Panc1 (cell line): Measurements from ENCODE around the gene PAK4. TPM values are rescaled to one million over a fixed set of nuclear protein-coding genes. Genes with fewer than 3 reads are reported as not detected.

Experiments
- ATAC-seq: fragments of 200-7000 bp; cut with Tn5 transposase; 2 replicates; pipeline ENCODE4 v1.9.1; 2020; ENCODE audit warnings: mild to moderate bottlenecking, moderate library complexity
- BruUV-seq: library from RNA; stranded (reverse); fragments of 400-500 nt; replicated peaks from 2 replicates; lab custom pipeline; 2021; lab: Mats Ljungman, UMichigan
- CTCF ChIA-PET: fragments of 300-600 bp; sonication (Branson Sonifier 250); formaldehyde crosslinking; loops from one replicate; lab custom pipeline; 2022; ENCODE audit warnings: antibody characterized with exemption; lab: Charles Lee
- POLR2A ChIA-PET: fragments of 300-600 bp; sonication (Branson Sonifier 250); formaldehyde crosslinking; loops from one replicate; lab custom pipeline; 2022; ENCODE audit warnings: antibody characterized with exemption; lab: Charles Lee
- DNase-seq: peaks from one replicate; pipeline ENCODE4 v3.0.0-alpha.2; 2010; ENCODE audit warnings: low read depth, low spot score
- H3K27ac ChIP-seq: 2 replicates; pipeline ENCODE4 v1.5.1; 2011; ENCODE audit warnings: mild to moderate bottlenecking, low read length, inconsistent platforms
- H3K27me3 ChIP-seq: fragments of 200-500 bp; sonication (Bioruptor generic); 2 replicates; pipeline ENCODE4 v1.6.0; 2014; ENCODE audit warnings: low read length, inconsistent platforms; ENCODE audit not compliant: control insufficient read depth, insufficient read depth
- H3K36me3 ChIP-seq: fragments of 200-500 bp; sonication (Bioruptor generic); 2 replicates; pipeline ENCODE4 v1.5.1; 2014; ENCODE audit warnings: inconsistent platforms, mild to moderate bottlenecking, low read length, moderate library complexity; ENCODE audit not compliant: control insufficient read depth, insufficient read depth
- H3K4me1 ChIP-seq: 2 replicates; pipeline ENCODE4 v1.5.1; 2011; ENCODE audit warnings: inconsistent platforms, mild to moderate bottlenecking, low read length, moderate library complexity; ENCODE audit not compliant: control insufficient read depth, insufficient read depth
- H3K4me3 ChIP-seq, 2 experiments: 2 replicates each; pipeline ENCODE4 v1.5.1; 2011 to 2012; ENCODE audit warnings: low read depth in 2 of 2, low read length in 2 of 2, mild to moderate bottlenecking in 2 of 2, inconsistent platforms in 1 of 2, moderate library complexity in 1 of 2
- H3K9me3 ChIP-seq: fragments of 200-500 bp; sonication (Bioruptor generic); 2 replicates; pipeline ENCODE4 v1.5.1; 2014; ENCODE audit warnings: low read depth, mild to moderate bottlenecking, inconsistent platforms, low read length, moderate library complexity; ENCODE audit not compliant: control insufficient read depth, insufficient read depth
- POLR2AphosphoS5 ChIP-seq: IDR thresholded peaks from 2 replicates; pipeline ENCODE4 v1.6.1; 2012; ENCODE audit warnings: mild to moderate bottlenecking, low read depth, low read length, moderate library complexity
- REST ChIP-seq, 2 experiments: IDR thresholded peaks; 2 replicates each; pipeline ENCODE4 v1.6.1; 2011 to 2012; ENCODE audit warnings: low read depth in 2 of 2, control low read depth in 1 of 2, low read length in 1 of 2, mild to moderate bottlenecking in 1 of 2, moderate library complexity in 1 of 2; ENCODE audit not compliant: insufficient read depth in 1 of 2
- SIN3A ChIP-seq: IDR thresholded peaks from 2 replicates; pipeline ENCODE4 v1.6.1; 2012; ENCODE audit warnings: low read depth, mild to moderate bottlenecking, low read length, moderate library complexity, borderline replicate concordance; ENCODE audit not compliant: insufficient read depth
- TCF7L2 ChIP-seq: IDR thresholded peaks from 2 replicates; pipeline ENCODE4 v1.6.1; 2011; ENCODE audit warnings: mild to moderate bottlenecking, low read depth, low read length, inconsistent platforms
- in situ Hi-C: cut with HindIII; loops from 2 replicates; pipeline ENCODE4 v1.10.0; 2016; ENCODE audit warnings: low sequenced_read_pairs, low pct_unique_long_range_greater_than_20kb
- intact Hi-C: fragments of 100-400 bp; cut with micrococcal nuclease; formaldehyde crosslinking; loops from one replicate; pipeline ENCODE4 v1.10.0; 2022; ENCODE audit not compliant: unreplicated experiment
- total RNA-seq: library from RNA; stranded (reverse); gene quantifications from one replicate; pipeline ENCODE4 v1.2.1, GENCODE V29; 2021; ENCODE audit not compliant: unreplicated experiment
- TF ChIP-seq, protein P1 (sequence below): fragments of 450-650 bp; IDR thresholded peaks from 2 replicates; pipeline ENCODE4 v1.5.1; 2017; ENCODE audit warnings: mild to moderate bottlenecking

Gene PAK4
- total RNA-seq, 1 experiment from 2014 or later = 311 TPM

GRCh38 chr19:39097721-39098120 is 27.9 kb upstream of the PAK4 start:
- DNase-seq (no peak), ATAC-seq (no peak)
- ChIA-PET POLR2A (interaction anchor here (0.6 to 0.7 kb wide), 2 partner anchors 12 to 53 kb away, joined by 3 to 6 read pairs; no protein-coding TSS in a partner anchor), CTCF (interaction anchor here (0.7 kb wide), 1 partner anchor 11 kb away, joined by 10 read pairs; no protein-coding TSS in a partner anchor)
- no peaks in the 10 kb centered on the region for H3K27me3 ChIP-seq
- BruUV-seq = no TSS peak
- intact Hi-C loops = no loop called here
- H3K36me3 ChIP-seq = no peaks in the 10 kb centered on the region
- H3K27ac ChIP-seq = no peak overlapping the region
- in situ Hi-C loops = no loop called here
- peaks cover 4% of the 10 kb centered on the region; the same call in 1 of the 2 replicates for H3K4me1 ChIP-seq
- no peaks in the 10 kb centered on the region for H3K9me3 ChIP-seq
- H3K4me3 ChIP-seq = no peak overlapping the region
- no peak for TF ChIP-seq POLR2AphosphoS5
- TF ChIP-seq, protein P1, sequence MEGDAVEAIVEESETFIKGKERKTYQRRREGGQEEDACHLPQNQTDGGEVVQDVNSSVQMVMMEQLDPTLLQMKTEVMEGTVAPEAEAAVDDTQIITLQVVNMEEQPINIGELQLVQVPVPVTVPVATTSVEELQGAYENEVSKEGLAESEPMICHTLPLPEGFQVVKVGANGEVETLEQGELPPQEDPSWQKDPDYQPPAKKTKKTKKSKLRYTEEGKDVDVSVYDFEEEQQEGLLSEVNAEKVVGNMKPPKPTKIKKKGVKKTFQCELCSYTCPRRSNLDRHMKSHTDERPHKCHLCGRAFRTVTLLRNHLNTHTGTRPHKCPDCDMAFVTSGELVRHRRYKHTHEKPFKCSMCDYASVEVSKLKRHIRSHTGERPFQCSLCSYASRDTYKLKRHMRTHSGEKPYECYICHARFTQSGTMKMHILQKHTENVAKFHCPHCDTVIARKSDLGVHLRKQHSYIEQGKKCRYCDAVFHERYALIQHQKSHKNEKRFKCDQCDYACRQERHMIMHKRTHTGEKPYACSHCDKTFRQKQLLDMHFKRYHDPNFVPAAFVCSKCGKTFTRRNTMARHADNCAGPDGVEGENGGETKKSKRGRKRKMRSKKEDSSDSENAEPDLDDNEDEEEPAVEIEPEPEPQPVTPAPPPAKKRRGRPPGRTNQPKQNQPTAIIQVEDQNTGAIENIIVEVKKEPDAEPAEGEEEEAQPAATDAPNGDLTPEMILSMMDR = no peak
- TF ChIP-seq REST (IDR thresholded peaks at IDR 0.05; ENCODE audit: insufficient read depth in 1 of 2, low read depth in 2 of 2, low read length in 1 of 2) = no peak
- TF ChIP-seq TCF7L2 = no peak
- TF ChIP-seq SIN3A = no peak

- H3K4me1 ChIP-seq = peaks cover 4% of the 10 kb centered on the region; the same call in 1 of the 2 replicates
- ATAC-seq = peak; percentile 55
- no peaks in the 10 kb centered on the region for H3K9me3 ChIP-seq
- no peaks in the 10 kb centered on the region for H3K36me3 ChIP-seq
- in situ Hi-C loops (no loop called here), intact Hi-C loops (no loop called here)
- no TSS peak for BruUV-seq
- no peaks in the 10 kb centered on the region for H3K27me3 ChIP-seq
- TF ChIP-seq TCF7L2 (no peak), POLR2AphosphoS5 (no peak), REST (IDR thresholded peaks at IDR 0.05; ENCODE audit: insufficient read depth in 1 of 2, low read depth in 2 of 2, low read length in 1 of 2) (no peak), SIN3A (no peak)
- TF ChIP-seq, protein P1 = no peak
- ChIA-PET POLR2A (interaction anchor here (0.5 to 0.8 kb wide), 3 partner anchors 15 to 31 kb away, joined by 3 to 5 read pairs (median 3); no protein-coding TSS in a partner anchor), CTCF (interaction anchor here (0.6 to 1.2 kb wide), 5 partner anchors 10 to 123 kb away, joined by 3 to 4 read pairs (median 3); partner anchors contain the start of gene FBXO17)
- peak overlapping the region; percentile 3 to 29; a peak in 1 of 4 replicates for H3K4me3 ChIP-seq
- DNase-seq = no peak
- H3K27ac ChIP-seq = no peak overlapping the region
Observed at GRCh38 chr19:39098365-39099269, 27.0 kb upstream of the PAK4 start.
